Activated CD4-positive, CD25-positive, alpha-beta regulatory T cell treated with anti-CD3 and anti-CD28 coated beads, Interleukin-2, amount 50 U/mL, for 24 hours (primary cell): ENCODE measurements around the gene MTERF4.

ENCODE experiments used
- ATAC-seq, 2 donors: fragments of 150-1000 bp; cut with Tn5 transposase; one replicate each; pipeline ENCODE4 v1.10.0; 2021; ENCODE audit warnings: mild to moderate bottlenecking in 1 of 2, moderate library complexity in 1 of 2

Gene MTERF4

DNA sequence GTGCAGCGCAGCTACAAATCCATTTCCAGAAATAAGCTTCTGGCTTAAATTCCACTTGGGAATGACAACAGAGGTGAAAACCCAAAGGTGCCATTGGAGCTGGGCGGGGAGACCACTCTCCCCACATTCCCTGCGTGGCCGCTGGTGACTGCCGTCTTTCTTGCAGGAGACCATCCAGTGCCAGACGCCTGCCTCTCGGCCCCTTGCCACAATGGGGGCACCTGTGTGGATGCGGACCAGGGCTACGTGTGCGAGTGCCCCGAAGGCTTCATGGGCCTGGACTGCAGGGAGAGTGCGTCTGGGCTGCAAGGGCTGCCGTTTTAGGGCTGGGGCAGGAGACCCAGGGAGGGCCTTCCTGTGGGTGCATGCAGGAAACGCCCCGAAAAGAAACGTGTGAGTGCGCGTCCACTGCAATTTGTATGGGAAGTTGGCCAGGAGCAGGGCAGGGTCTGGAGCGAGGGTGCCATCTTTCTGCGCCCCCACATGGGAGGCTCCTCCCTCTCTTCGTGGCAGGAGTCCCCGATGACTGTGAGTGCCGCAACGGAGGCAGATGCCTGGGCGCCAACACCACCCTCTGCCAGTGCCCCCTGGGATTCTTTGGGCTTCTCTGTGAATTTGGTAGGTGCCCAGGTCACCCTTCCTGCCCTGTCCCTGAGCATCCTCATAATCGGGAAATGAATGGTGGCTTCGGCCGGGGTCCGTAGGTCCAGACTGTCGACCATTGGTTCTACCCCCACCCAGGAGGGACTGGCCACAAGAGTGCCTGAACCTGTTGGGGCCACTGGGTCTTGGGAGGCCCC, 53.7 kb downstream of the MTERF4 start:
- ATAC-seq = no peak

DNA sequence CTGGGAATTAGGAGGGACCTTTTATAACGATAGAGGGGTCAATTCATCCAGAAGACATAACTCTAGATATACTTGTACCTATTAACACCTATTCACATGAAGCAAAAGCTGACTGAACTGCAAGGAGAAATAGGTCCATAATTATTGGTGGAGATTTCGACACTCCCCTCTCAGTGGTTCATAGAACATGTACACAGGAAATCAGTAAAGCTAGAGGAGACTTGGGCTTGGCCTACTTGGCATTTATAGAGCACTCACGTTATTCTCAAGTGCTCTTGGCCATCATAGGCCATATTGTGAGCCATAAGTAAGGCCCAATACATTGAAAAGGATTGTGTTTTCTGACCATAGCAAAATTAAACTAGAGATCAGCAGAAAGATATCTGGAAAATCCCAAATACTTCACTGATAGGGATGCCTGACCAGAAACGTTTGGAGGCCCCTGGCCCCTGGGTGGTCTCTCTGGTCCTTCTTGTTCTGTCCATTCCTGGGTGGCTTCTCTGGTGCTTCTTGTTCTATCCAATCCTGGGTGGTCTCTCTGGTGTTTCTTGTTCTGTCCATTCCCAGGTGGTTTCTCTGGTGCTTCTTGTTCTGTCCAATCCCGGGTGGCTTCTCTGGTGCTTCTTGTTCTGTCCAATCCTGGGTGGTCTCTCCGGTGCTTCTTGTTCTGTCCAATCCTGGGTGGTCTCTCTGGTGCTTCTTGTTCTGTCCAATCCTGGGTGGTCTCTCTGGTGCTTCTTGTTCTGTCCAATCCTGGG, 54.7 kb downstream of the MTERF4 start:
- no peak for ATAC-seq
